HFFc6 (cell line): Measurements from ENCODE around the gene NOXA1. TPM values are rescaled to one million over a fixed set of nuclear protein-coding genes. Genes with fewer than 3 reads are reported as not detected.

Experiments
- DNase-seq: peaks from one replicate; pipeline ENCODE4 v3.0.0-alpha.2; 2018
- H3K27ac Mint-ChIP-seq: 2 replicates; pipeline ENCODE4 v1.8.0; 2020; ENCODE audit warnings: mild to moderate bottlenecking, mixed read lengths
- H3K27me3 Mint-ChIP-seq: 2 replicates; pipeline ENCODE4 v1.8.0; 2021; ENCODE audit warnings: mild to moderate bottlenecking, moderate library complexity, mixed read lengths; ENCODE audit not compliant: insufficient read depth
- H3K36me3 Mint-ChIP-seq: 2 replicates; pipeline ENCODE4 v1.8.0; 2021; ENCODE audit warnings: low read depth, mixed read lengths
- H3K4me1 Mint-ChIP-seq: 2 replicates; pipeline ENCODE4 v1.8.0; 2020; ENCODE audit warnings: low read depth, mixed read lengths
- H3K4me3 Mint-ChIP-seq: 2 replicates; pipeline ENCODE4 v1.8.0; 2020; ENCODE audit warnings: mild to moderate bottlenecking, moderate library complexity, mixed read lengths
- H3K9me3 Mint-ChIP-seq: 2 replicates; pipeline ENCODE4 v1.8.0; 2020; ENCODE audit warnings: mild to moderate bottlenecking, mixed read lengths
- total RNA-seq, 6 experiments: library from RNA; stranded (reverse); fragmentation: NEBNext Ultra II Directional; extraction: Animal tissue kit (Norgen Biotek cat#: 25700); gene quantifications; 2 replicates in 1 of 6; 3 replicates in 5 of 6; pipeline ENCODE4 v1.2.3, GENCODE V29; 2021
- TF ChIP-seq, protein P1 (sequence below): fragments of 200-600 bp; sonication (generic); IDR thresholded peaks from 2 replicates; pipeline ENCODE4 v1.5.0; 2021; ENCODE audit warnings: antibody characterized with exemption, mild to moderate bottlenecking

NOXA1 gene
- total RNA-seq, 6 experiments from 2014 or later = 0.09 to 0.36 (median 0.20) TPM; not detected in 1

DNA sequence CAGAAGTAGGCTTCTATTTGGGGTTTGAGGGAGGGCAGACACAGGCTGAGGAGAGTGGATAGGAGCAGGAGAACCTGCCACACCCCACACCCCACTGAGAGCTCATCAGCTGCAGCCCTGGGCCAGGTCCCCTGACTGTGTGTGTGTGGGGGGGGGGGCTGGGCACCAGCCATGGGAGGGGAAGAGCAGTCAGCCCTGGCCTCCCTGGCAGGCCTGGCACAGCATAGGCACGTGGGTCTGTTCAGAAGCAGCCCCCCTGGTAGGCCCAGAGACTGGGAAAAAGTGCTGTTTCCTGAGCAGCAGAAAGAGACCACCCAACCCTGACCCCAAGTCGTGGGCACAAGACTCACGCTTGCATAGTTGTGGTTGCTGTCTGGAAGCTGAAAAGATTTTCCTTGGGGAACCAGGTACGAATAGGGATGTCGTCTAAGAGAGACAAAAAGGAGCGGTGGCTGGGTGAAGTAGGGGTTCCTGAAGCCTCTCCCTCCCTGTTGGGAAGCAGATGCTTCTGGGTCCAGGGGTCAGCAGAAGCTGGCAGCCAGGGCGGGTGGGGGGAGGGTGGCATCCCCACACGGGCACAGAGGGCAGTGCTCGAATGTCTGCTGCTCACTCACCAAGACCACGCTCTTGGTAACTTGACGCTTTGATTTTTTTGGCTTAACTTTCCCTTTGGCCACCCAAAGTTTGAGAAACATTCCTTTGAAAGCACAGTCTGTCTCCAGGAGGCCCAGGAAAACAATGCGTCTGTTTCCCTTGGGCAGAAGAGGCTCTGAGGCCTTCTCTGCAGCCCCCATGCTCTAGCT lies 33.1 kb downstream of the NOXA1 start:
- Mint-ChIP-seq H3K27ac (no peak overlapping the region), H3K36me3 (no peaks in the 10 kb centered on the region), H3K4me3 (no peak overlapping the region; the same call in 1 of the 2 replicates), H3K27me3 (no peaks in the 10 kb centered on the region), H3K9me3 (no peaks in the 10 kb centered on the region), H3K4me1 (no peaks in the 10 kb centered on the region)
- TF ChIP-seq, protein P1, sequence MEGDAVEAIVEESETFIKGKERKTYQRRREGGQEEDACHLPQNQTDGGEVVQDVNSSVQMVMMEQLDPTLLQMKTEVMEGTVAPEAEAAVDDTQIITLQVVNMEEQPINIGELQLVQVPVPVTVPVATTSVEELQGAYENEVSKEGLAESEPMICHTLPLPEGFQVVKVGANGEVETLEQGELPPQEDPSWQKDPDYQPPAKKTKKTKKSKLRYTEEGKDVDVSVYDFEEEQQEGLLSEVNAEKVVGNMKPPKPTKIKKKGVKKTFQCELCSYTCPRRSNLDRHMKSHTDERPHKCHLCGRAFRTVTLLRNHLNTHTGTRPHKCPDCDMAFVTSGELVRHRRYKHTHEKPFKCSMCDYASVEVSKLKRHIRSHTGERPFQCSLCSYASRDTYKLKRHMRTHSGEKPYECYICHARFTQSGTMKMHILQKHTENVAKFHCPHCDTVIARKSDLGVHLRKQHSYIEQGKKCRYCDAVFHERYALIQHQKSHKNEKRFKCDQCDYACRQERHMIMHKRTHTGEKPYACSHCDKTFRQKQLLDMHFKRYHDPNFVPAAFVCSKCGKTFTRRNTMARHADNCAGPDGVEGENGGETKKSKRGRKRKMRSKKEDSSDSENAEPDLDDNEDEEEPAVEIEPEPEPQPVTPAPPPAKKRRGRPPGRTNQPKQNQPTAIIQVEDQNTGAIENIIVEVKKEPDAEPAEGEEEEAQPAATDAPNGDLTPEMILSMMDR = no peak
- no peak for DNase-seq

GRCh38 chr9:137456864-137457405 lies 33.7 kb downstream of the NOXA1 start:
- Mint-ChIP-seq H3K4me1 (no peaks in the 10 kb centered on the region), H3K27ac (no peak overlapping the region), H3K36me3 (no peaks in the 10 kb centered on the region), H3K4me3 (no peak overlapping the region), H3K9me3 (no peaks in the 10 kb centered on the region), H3K27me3 (no peaks in the 10 kb centered on the region)
- no peak for DNase-seq
- TF ChIP-seq, protein P1 = no peak

- TF ChIP-seq, protein P1 = no peak
- H3K27me3 Mint-ChIP-seq = no peaks in the 10 kb centered on the region
- H3K36me3 Mint-ChIP-seq = no peaks in the 10 kb centered on the region
- no peak overlapping the region for H3K27ac Mint-ChIP-seq
- H3K9me3 Mint-ChIP-seq = no peaks in the 10 kb centered on the region
- no peaks in the 10 kb centered on the region for H3K4me1 Mint-ChIP-seq
- peak overlapping the region; percentile 28; the same call in 1 of the 2 replicates for H3K4me3 Mint-ChIP-seq
- DNase-seq = no peak
Observed at GRCh38 chr9:137457406-137458193, 34.4 kb downstream of the NOXA1 start.

- H3K27me3 Mint-ChIP-seq = peaks cover 3% of the 10 kb centered on the region; the same call in 1 of the 2 replicates
- no peak for DNase-seq
- no peaks in the 10 kb centered on the region for H3K9me3 Mint-ChIP-seq
- H3K36me3 Mint-ChIP-seq = no peaks in the 10 kb centered on the region
- H3K4me1 Mint-ChIP-seq = no peaks in the 10 kb centered on the region
- H3K4me3 Mint-ChIP-seq = no peak overlapping the region; the same call in 1 of the 2 replicates
- H3K27ac Mint-ChIP-seq = no peak overlapping the region
- TF ChIP-seq, protein P1 = no peak
Observed at GRCh38 chr9:137458194-137459151, 35.3 kb downstream of the NOXA1 start.

DNA sequence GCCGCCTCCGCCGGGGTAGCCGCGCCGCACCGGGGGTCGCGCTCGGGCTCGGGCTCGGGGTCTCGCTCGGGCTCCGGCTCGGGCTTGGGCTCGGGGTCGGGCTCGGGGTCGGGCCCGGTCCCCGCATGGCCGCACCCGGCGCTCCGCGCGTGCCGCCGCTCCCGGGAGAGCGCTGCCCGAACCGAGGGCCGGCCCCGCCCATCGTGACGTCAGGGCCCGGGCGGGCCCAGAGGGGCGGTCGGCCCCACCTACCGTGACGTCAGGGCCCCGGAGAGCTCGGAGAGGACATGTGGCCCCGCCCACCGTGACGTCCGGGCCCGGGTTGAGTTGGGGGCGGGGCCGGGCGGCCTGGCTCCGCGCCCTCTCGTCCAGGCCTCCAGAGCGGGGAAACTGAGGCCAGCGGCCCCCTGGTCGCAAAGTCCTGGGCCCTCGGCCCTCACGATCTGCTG lies 36.0 kb downstream of the NOXA1 start, which contains the start of gene NSMF:
TSS of gene NSMF (minus strand) at position 183 of the 449 bp plus-strand sequence. CDS start 232 bp downstream, outside the sequence.
- DNase-seq = peak; percentile 79
- H3K4me3 Mint-ChIP-seq = peak within 1 kb of the TSS; percentile 34; the same call in 1 of the 2 replicates

More for the DNA sequence above, 36.0 kb downstream of the NOXA1 start, which contains the start of gene NSMF:
- peak within 1 kb of the TSS; percentile 42 for H3K27ac Mint-ChIP-seq
- no peaks in the 10 kb centered on the region for H3K4me1 Mint-ChIP-seq
- peaks cover 3% of the 10 kb centered on the region; the same call in 1 of the 2 replicates for H3K27me3 Mint-ChIP-seq
- H3K9me3 Mint-ChIP-seq = no peaks in the 10 kb centered on the region
- H3K36me3 Mint-ChIP-seq = no peaks in the 10 kb centered on the region
- TF ChIP-seq, protein P1 = no peak
